Measurements from ENCODE around the gene B4GAT1. TPM values are rescaled to one million over a fixed set of nuclear protein-coding genes. Genes with fewer than 3 reads are reported as not detected.

Gene B4GAT1
- total RNA-seq, 1 donor from 2014 or later: 31.9 TPM

DNA sequence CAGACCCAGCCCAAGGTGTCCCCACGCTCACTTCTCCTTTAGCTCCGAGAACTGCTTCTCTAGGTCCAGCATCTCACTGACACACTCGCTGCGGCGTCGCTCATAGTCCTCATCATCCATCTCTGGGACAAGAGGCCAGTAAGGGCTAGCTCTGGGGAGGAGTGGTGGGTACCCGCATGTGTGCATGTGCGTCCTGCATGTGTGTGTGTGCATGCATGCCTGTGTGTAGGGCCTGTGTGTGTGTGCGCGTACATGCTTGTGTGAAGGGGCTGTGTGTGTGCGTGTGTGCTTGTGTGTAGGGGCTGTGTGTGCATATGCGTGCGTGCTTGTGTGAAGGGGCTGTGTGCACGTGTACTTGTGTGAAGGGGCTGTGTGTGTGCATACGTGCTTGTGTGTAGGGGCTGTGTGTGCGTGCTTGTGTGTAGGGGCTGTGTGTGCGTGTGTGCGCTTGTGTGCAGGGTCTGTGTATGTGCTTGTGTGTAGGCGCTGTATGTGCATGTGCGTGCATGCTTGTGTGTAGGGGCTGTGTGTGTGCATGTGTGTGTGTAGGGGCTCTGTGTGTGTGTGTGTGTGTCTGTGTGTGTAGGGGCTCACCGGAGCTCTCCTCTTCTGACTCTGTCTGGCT, 5.8 kb downstream of the B4GAT1 start:
- no peaks in the 10 kb centered on the region for H3K27me3 Mint-ChIP-seq
- no peak for DNase-seq (ENCODE audit: extremely low spot score, unreplicated experiment)
- TF ChIP-seq, protein P1, sequence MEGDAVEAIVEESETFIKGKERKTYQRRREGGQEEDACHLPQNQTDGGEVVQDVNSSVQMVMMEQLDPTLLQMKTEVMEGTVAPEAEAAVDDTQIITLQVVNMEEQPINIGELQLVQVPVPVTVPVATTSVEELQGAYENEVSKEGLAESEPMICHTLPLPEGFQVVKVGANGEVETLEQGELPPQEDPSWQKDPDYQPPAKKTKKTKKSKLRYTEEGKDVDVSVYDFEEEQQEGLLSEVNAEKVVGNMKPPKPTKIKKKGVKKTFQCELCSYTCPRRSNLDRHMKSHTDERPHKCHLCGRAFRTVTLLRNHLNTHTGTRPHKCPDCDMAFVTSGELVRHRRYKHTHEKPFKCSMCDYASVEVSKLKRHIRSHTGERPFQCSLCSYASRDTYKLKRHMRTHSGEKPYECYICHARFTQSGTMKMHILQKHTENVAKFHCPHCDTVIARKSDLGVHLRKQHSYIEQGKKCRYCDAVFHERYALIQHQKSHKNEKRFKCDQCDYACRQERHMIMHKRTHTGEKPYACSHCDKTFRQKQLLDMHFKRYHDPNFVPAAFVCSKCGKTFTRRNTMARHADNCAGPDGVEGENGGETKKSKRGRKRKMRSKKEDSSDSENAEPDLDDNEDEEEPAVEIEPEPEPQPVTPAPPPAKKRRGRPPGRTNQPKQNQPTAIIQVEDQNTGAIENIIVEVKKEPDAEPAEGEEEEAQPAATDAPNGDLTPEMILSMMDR (conservative IDR thresholded peaks at IDR 0.05): no peak
- peaks cover 21% of the 10 kb centered on the region for H3K4me1 Mint-ChIP-seq (ENCODE audit: unreplicated experiment)
- no peaks in the 10 kb centered on the region for H3K9me3 Mint-ChIP-seq
- no peaks in the 10 kb centered on the region for H3K36me3 Mint-ChIP-seq
- no peak overlapping the region for H3K27ac Mint-ChIP-seq
- peak overlapping the region; percentile 52 for H3K4me3 Mint-ChIP-seq

DNA sequence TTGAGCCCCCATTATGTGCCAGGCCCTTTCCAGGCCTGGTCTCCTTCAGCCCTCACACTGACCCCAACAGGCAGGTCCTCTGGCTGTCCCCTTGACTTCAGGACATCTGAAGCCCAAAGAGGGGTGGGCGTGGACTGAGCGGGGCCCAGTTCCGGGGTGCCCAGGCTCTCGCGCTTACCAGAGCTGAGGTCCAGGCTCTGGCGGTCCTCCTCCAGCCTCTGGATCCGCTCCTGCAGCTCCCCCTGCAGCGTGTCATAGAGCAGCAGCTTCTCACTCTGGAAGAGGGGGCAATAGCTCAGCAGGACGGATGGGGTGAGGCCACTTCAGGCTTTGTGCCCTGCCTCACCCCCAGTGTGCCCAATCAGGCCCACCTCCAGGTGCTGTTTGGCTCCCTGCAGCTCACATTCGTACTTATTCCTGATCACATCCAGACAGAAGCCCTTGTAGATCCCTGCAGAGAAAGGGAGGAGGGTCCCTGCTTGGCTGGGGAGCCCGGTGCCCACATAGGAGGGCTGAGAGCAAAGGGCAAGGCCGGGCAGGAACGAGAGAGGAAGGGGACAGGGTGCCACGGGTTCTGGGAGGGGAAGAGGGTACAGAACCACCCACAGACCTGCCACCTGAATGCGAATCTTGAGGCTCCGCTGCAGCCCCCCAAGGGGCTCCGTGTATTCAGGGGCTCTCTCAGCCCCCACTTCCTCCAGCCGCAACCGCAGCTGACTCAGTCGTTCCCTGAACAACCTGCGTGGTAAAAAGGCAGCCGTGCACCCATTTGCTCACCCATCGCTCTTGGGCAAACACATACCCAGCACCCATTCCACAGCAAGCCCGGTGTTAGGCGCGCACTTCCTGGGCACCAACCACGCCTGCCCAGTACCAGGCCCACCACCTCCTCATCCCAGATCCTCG, 6.6 kb downstream of the B4GAT1 start:
- no peaks in the 10 kb centered on the region for H3K9me3 Mint-ChIP-seq
- no peaks in the 10 kb centered on the region for H3K27me3 Mint-ChIP-seq
- peaks cover 21% of the 10 kb centered on the region for H3K4me1 Mint-ChIP-seq (ENCODE audit: unreplicated experiment)
- no peak overlapping the region for H3K4me3 Mint-ChIP-seq
- H3K27ac Mint-ChIP-seq: no peak overlapping the region
- no peaks in the 10 kb centered on the region for H3K36me3 Mint-ChIP-seq
- TF ChIP-seq, protein P1 (conservative IDR thresholded peaks at IDR 0.05): no peak
- DNase-seq (ENCODE audit: extremely low spot score, unreplicated experiment): no peak

DNA sequence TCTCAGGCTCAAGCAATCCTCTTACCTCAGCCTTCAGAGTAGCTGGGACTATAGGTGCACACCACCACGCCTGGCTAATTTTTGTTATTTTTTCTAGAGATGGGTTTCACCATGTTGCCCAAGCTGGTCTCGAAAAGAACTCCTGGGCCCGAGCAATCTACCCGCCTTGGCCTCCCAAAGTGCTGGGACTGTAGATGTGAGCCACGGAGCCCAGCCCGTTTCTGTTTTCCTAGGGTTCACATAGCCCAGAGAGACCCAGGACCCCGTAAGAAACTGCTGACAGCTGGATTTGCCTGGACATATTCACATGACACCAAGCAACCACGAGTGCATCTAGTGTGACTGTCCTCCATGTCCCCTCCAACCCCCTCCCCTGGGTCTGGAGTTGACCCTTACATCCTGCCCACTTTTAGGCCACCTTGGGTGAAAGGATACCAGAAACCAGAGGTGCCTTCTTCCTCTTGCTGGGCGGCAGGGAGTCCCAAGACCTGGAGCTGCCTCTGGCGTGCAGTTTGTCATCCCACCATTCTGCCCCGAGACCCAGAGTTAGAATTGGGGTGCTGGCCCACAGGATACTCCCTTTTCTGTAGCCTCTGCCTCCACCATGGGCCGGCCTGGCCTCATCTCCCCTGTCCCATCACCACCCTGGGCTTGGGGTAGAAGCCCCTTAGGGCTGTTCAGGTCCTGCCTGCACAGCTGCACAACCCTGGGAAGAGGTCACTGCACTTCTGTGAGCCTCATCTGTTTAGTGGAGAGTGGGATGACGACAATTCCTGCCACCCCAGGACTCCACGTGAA, 7.5 kb downstream of the B4GAT1 start:
- no peaks in the 10 kb centered on the region for H3K36me3 Mint-ChIP-seq
- H3K9me3 Mint-ChIP-seq: no peaks in the 10 kb centered on the region
- DNase-seq (ENCODE audit: extremely low spot score, unreplicated experiment): no peak
- H3K27ac Mint-ChIP-seq: no peak overlapping the region
- TF ChIP-seq, protein P1 (conservative IDR thresholded peaks at IDR 0.05): no peak
- H3K4me1 Mint-ChIP-seq (ENCODE audit: unreplicated experiment): peaks cover 15% of the 10 kb centered on the region
- H3K27me3 Mint-ChIP-seq: no peaks in the 10 kb centered on the region
- no peak overlapping the region for H3K4me3 Mint-ChIP-seq

DNA sequence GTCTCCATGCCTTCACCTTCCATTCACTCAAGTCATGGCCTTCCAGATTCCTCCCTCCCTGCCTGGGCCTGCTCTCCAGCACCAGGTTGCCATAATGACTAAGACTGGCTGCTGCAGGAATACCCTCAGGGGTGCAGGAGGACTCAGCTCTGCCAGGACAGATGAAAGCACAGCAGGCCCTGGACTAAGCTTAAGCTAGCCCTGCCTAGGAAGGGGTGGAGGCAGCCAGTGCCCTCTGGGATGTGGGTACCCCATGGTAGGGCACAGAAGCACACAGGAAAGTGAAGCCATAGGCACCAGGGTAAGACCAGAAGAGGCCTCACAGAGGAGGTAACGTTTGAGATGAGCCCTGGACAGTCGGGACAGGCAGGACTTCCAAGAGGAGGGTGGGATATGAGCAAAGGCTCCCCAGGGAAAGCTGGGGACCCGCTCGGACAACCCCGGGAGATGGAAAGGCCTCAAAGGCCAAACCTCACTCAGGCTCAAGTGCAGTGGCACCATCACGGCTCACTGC, 8.2 kb downstream of the B4GAT1 start:
- H3K27me3 Mint-ChIP-seq: no peaks in the 10 kb centered on the region

More for the DNA sequence above, 8.2 kb downstream of the B4GAT1 start:
- TF ChIP-seq, protein P1 (conservative IDR thresholded peaks at IDR 0.05): no peak
- Mint-ChIP-seq H3K36me3 (no peaks in the 10 kb centered on the region), H3K4me3 (no peak overlapping the region), H3K4me1 (ENCODE audit: unreplicated experiment) (peaks cover 13% of the 10 kb centered on the region), H3K27ac (no peak overlapping the region), H3K9me3 (no peaks in the 10 kb centered on the region)
- no peak for DNase-seq (ENCODE audit: extremely low spot score, unreplicated experiment)

All from type B pancreatic cell (in vitro differentiated cells).